ENCODE measurements around the gene TTC3.

- TF ChIP-seq CTCF (IDR thresholded peaks at IDR 0.05; ENCODE audit: low read length) = no peak
- no peak for TF ChIP-seq EZH2 (optimal IDR thresholded peaks at IDR 0.05; ENCODE audit: low read depth, low read length)
- no peak for TF ChIP-seq EZH2phosphoT487 (IDR thresholded peaks at IDR 0.05; ENCODE audit: low read length)
These were observed 44.1 kb downstream of the TTC3 start for GRCh38 chr21:37117204-37117603.

Data from MM.1S (cell line).